Myocyte (in vitro differentiated cells): ENCODE data around the gene PLEKHB1. TPM values are rescaled to one million over a fixed set of nuclear protein-coding genes. Genes with fewer than 3 reads are reported as not detected.
A peak's percentile ranks its signal among the peaks of the same experiment; 100 is the strongest.

ENCODE experiments used
- DNase-seq: peaks from one replicate; pipeline ENCODE4 v3.0.0-alpha.2; 2012; ENCODE audit warnings: low read depth
- total RNA-seq: library from RNA; depleted of rRNA; stranded (reverse); fragments of >200 nt; gene quantifications from 2 replicates; pipeline ENCODE4 v1.2.3, GENCODE V29; 2014

PLEKHB1 gene
- total RNA-seq, 1 donor from 2014 or later, result 0.32 TPM

DNA sequence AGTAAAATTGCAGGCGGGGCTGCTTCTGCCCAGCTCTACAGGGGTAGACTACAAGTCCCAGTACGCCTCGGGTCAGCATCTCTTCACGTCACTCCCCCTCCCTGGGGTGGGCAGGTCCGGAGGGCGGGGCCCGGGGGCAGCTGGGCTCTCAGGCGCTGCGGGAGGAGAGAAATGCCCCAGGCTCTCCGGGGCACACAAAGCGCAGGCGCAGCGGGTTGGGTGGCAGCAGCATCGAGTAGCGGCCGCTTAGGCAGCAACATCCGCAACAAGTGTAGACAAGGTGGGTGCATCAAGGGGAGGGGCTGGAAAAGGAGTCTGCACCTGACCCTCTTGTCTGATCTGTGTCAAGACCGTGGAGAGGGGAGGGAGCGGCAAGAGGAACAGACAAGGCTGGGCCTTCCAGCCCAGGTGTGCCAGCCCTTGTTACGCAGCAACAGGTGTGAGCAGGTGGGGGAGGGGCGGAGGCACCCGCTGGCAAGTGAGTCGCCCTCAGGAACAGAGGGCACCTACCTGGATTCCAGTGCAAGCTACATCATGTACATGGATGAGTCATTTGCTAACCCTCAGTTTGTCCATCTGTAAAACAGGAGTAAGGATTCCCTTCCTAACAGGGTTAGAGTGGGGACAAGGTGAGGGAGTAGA lies 1.2 kb downstream of the PLEKHB1 start:
- DNase-seq, result peak; percentile 85

DNA sequence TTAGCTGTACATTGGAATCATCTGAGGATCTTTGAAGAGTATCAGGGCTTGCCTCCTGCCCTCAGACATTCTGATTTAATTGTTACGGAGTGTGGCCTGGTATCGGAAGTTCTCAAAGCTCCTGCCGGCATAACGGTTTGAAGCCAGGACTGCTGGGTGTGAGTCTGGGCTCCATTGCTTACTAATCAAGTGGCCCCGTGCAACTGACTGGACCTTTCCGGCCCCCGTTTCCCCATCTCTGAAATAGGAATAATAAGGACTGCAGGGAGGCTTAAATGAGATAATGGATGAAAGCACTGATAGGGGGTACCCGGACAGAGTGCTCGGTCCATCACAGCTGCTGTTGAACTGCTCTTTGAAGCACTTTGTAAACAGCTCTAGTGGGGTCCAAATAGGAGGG lies 1.7 kb downstream of the PLEKHB1 start:
- DNase-seq, result no peak

DNA sequence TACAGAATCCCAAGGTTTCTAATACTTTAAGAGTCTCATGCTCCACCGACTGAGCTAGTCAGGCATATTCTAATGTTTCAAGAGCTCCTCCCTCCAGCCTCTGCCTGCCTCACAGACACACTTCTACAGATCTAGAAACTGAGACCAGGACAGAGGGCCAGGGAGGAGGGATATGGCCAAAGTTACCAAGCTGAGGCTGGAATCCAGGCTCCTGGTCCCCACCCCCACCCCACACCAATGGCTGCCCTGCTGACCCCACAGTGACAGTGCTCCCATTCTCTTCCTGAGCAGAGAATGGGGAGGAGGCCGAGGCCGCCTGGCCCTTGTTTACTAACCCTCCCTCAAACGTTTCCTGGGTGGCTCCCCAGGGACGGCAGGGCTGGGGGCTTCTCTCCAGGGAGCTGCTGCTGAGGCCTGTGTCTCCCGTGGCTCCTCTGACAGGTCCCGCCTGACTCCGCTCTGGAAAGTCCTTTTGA lies 2.2 kb downstream of the PLEKHB1 start:
- DNase-seq, result no peak

DNA sequence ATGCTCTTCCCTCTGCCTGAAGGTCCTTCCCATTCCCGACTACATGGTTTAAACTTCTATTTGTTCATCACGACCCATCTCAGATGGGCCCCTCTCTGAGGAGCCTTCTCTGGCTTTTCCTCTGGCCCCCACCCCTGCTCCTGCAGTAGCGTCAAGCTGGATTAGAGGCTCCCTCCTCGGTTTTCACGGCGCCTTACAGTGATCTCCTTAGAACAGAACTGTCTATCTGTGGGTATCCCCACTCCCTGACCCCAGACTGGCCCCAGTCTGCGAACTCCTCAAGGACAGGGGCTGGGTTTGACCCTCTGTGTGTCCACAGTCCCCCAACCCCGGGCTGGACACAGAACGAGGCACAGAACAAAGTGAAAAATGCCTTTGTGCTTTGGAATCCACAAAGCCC lies 2.8 kb downstream of the PLEKHB1 start:
- no peak for DNase-seq

DNA sequence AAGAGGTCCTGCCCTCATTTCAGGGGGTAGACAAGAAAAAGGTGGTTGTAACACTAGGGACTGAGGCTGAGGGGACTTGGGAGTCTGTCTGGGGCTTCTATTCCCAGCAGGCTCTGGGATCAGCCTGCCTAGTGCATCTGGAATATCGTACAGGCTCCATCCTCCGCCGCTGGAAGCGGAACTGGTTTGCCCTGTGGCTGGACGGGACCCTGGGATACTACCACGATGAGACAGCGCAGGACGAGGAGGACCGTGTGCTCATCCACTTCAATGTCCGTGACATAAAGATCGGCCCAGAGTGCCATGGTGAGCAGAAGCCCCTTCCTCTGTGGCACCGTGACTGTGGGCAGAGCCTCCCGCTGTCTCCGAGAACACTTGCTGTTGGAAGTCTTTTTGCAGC lies 4.0 kb downstream of the PLEKHB1 start:
- no peak for DNase-seq

DNA sequence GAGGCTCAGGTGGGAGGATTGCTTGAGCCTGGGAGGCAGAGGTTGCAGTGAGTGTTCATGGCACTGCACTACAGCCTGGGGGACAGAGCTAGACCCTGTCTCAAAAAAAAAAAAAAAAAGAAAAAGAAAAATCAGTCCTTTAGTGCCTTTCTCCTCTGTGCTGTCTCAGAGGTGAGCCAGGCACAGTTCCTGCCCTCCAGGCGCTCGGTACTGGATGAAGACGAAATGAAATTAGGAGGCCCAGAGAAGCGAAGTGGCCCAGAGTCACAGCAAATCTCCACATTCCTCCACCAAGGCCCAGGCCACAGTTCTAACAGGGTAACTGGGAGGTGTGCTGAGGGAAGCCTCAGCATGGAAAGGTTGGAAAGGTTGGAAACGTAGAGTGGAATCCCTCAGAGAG lies 4.9 kb downstream of the PLEKHB1 start:
- no peak for DNase-seq

DNA sequence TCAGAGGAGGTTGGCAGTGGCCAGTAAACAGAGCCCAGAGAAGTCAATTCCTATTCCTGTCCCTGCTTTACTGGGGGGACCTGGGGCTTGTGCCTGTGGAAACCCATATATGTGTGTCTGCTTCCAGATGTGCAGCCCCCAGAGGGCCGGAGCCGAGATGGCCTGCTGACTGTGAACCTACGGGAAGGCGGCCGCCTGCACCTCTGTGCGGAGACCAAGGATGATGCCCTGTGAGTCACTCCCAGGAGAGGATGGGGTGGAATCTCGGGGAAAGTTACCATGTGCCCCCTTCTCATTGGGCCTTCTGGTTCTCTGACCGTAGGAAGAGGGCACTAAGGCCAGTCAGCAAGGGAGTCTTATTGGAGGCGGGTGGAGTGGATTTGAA lies 5.3 kb downstream of the PLEKHB1 start:
- no peak for DNase-seq

DNA sequence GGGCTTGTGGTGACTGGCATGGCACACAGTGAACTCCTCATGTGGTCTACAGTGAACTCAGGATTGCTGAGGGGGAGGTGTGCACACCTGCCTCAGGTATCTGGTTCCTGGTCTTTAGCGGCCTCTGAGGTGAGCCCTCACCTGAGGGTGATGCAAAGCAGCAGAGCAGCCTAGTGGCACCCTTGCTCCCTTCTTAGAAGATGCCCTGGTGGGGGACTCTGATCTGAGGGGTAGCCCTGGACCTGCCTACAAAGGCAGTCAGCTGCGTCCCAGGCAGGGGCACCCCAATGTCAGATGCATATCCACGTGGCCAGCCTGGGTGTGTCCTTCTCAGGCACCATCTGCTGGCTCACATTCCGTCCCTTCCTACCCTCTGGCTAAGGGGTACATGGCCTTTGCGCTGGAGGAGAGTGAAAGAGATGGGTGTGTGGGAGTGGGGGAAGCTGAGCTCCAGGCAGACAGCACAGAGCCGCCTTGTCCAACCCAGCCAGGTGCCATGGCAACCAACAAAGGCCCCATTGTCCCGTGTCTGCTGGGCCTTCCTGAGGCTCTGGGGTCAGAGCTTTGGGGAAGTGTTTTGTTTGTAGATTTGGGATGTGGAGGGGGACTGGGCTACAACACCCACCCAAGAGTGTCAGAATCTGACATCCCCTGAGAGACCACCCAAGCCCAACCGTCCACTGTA lies 5.8 kb downstream of the PLEKHB1 start:
- no peak for DNase-seq

DNA sequence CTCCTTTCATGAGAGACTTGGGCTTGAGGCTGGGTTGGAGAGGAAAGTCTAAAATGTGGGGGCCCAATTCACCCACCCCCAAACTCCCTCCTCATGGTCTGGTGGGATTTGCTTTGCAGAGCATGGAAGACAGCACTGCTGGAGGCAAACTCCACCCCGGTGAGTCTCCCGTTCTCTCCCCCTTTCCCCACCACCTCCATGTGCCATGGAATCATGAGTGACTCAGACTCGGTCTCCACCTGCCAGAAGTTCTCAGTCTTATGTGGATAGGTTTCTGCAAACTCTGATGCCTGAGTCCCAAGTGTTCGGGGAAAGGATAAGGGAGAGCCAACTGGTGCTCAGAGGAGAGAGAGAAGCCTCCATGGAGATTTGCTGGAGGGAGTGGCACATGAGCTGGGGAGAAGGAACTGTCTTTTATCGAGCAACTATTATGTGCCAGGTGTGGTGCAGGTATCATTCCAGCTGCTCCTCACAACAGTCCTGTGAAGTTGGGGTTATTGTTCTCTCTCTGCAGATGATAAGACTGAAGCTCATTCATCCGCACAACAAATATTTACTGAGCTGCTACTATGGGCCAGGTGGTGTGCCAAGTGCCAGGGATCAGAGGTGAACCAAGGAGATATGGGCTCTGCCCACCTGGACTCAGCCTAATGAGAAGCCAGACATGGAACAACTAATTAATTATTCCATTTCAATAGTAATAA lies 6.6 kb downstream of the PLEKHB1 start:
- peak; percentile 23 for DNase-seq

DNA sequence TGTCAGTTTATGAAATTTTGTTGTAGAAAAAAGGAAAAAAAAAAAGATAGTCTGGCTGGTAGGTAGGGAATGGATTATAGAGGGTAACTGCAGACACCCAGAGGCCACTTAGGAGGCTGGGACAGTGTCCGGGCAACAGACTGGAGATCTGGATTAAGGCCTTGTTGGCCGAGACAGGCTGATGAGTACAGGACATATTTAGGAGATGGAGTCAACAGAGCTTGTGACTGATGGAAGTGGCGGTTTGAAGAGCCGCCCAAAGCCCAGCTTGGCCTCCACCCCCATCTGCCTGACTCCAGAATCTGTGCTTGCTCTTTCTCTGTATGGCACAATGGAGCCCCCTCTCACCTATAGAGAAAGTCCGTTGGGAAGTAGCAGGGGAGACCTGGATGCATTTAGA lies 7.6 kb downstream of the PLEKHB1 start:
- DNase-seq, result no peak

DNA sequence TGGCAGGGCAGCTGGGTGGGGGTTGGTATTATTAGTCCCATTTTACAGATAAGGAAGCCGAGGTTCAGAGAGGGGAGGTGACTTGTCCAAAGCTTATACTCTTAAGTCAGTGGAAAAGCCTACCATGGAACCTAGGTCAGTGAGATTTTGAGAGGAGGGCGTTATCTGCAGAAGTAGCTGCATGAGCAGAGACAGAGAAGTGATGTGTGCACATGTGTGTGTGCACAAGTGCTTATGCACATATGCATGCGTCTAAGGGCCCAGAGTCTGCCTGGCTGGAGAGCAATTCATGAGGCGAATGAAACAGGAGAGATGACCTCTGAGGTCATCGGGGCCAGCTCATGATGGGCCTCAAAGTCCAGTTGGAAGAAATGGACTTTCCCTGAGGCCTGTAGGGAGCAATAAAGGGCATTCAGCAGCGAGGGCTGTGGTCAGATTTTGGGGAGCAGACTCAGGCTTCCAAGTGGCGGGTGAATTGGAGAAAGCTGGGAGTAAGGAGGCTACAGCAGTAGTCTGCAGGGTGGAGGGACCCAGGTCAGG lies 8.2 kb downstream of the PLEKHB1 start:
- no peak for DNase-seq

DNA sequence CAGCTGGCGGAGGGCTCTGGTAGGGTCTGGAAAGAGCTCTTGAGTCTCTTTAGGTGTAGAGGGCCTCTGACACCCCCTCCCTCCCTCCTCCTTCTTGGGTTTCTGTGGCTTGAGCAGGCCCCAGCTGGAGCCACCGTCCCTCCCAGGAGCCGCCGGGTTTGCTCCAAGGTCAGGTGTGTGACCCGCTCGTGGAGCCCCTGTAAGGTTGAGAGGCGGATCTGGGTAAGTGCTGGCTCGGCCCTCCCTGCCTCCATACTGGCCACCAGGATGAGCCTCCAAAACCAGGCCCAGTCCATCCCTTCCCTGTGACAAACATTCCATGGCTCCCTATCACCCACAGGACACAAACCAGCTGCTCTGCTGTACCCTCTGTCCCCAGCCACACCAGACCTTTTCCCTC lies 9.3 kb downstream of the PLEKHB1 start:
- no peak for DNase-seq

DNA sequence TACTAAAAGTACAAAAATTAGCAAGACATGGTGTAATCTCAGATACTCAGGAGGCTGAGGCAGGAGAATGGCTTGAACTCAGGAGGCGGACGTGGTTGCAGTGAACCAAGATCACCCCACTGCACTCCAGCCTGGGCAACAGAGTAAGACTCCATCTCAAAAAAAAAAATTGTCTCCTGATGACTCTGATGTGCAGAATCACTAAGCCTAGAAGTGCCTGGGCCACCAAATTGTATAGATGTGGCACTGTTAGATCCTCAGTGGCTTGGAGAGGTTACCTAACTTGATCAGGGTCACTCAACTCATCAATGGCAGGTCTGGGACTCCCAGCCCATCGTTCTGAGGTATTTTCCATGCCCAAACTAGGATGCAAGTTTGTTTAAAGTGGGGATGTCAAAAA lies 10.6 kb downstream of the PLEKHB1 start:
- DNase-seq, result no peak

DNA sequence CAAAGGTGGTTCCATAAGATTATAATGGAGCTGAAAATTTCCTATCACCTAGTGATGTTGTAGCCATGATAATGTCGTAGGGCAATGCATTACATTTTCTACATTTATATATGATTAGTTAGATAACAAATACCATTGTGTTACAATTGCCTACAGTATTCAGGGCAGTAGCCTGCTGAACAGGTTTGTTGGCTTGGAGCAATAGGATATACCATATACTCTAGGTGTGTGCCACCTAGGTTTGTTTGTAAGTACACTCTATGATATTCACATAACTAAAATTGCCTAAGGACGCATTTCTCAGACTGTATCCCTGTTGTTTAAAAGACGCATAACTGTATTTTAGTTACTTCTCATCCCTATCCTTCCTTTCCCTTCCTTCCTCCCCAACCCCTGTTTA lies 13.6 kb downstream of the PLEKHB1 start:
- no peak for DNase-seq

DNA sequence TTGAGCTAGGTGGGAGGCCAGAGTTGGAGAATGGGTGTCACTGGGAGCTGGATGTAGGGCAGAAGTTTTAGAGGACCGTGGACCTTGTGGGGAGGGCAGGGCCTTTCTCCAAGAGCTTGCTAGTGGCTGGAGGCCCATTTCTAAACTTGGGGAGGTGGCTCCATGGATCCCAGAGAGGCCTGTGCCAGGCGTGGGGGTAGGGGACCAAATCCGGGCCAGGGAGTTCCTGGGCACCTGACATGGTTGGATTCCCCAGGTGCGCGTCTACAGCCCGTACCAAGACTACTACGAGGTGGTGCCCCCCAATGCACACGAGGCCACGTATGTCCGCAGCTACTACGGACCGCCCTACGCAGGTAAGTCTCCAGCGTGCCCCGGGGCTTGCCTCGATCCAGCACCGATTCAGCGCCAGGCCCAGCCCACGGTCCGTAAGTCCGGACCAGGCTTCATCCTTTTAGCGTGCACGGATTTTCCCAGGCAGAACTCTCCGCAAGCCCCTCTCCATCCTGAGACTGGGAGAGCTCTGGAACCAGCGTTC lies 14.2 kb downstream of the PLEKHB1 start:
- no peak for DNase-seq

DNA sequence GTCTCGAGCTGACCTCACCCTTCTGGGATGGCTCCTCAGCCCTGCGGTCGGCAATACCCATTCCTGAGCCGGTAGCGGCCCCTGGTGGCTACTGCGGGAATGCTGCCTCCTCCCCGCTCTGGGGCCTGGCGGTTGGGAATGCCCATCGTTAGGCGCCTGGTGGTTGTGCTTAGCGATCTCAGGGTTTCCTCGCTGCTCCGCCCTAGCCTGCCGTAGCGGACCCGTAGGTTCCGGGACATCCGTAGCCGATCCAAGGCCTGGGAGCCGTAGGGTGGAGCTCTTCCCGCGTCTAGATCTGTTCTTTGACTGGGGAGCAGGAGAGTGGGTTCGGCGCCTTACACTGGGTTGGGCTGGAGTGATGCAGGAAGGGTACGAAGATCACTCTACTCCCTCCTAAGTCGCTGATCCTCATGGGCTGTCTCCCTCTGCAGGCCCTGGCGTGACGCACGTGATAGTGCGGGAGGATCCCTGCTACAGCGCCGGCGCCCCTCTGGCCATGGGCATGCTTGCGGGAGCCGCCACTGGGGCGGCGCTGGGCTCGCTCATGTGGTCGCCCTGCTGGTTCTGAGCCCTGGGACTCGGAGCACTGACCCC lies 14.8 kb downstream of the PLEKHB1 start:
- peak; percentile 89 for DNase-seq

DNA sequence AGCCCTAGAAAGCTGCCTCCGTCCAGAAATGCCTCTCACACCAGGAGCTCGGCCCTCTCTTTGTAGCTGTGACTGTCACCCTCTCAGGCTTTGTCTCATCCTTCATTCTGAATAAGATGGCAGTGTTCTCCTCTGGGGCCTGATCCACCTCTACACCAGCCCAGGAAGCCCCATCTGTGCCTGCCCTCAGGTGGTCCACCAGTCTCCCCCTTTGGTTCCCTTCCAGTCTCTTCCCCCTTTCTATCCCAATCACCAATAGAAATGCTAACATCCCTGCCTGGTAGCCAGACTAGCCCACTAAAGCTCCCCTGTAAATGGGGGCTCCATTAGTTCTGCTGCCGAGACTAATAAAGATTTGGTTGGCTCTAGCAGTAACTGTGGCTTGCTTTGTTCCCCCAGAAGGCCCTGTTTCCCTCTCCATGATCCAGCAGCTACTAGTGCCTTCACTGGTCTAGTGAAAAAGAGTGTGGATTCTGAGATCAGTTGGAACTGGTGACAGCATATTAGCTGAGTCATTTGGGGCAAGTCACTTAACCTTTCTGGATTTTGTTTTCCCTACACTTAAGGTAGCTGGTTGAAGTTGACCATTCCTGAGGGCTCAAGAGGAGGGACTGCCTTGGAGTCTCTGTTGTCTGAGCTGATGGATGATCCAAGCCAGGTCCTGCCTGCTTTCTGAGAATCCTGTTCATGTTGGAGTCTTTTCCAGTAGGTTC lies 16.2 kb downstream of the PLEKHB1 start:
- no peak for DNase-seq

DNA sequence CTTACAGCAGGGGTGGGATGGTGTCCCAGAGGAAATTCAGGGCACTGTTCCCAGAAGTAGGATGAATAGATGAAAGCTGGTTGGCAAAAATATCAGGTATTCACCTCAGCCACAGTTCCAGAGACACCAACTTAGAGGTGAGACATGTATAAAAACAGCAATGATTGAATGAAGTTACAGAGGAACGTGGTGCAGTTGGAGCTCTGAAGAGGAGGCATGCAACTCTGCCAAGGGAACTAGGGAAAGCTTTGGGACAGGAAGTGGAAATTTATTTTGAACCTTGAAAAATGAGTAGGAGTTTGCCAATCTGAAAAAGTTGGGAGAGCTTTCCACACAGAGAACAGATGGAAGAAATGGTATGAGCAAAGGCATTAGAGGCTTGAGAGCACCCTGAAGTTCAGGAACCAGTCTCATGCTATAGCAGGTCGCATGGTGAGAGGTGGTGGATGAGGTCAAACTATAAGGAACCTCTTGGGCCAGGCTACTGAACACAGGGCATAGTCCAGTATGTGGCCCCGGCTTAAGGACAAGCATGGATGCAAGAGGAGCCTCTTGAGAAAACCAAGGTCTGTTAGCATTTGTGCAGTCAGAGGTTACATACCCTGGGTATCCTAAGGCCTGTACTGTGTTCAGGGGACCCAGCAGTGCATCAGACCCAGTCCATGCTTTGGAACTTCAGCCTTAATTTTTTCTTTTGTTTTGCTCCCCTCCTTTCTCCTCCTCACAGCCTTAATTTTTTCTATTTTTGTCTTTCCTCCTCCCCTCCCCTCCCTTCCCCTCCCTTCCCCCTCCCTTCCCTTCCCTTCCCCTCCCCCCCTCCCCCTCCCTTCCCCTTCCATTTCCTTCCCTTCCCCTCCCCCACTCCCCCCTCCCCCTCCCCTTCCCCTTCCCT lies 17.5 kb downstream of the PLEKHB1 start:
- DNase-seq, result no peak

DNA sequence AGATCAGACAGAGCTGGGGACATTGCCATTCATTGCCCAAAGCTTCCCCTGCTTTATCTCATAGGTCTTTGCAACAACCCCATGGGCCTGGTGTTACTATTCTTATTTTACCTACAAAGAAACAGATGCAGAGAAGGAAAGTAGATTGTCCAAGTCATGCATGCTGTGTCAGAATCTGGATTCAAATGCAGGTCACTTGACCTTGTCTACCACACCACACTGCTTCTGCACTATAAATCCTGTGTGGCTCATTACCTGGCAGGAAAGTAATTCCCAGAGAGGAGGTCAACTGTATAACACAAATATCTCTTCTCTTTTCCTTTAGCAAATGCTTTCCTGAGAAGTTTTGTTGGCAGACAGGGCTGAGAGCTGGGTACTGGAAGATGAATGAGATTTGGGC lies 18.5 kb downstream of the PLEKHB1 start:
- DNase-seq, result no peak

DNA sequence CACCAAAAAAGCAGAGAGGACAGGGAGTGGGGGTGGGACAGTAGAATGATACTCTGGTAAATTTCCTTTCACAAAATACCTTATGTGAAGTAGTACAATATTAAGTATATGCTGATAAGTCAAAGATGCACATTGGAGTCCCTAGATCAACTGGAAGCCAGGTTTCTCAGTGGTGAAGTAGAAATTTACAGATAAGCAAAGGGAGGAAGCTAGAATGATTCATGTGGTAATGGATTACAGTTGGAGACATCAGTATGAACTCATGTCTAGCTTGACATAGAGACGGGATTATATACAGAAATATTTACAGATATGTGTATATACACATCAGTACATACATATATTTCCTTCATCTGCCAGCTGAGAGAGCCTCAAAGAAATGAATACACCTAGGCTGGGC lies 21.5 kb downstream of the PLEKHB1 start:
- DNase-seq, result no peak
